Measurements from ENCODE around the gene STX1B. TPM values are rescaled to one million over a fixed set of nuclear protein-coding genes. Genes with fewer than 3 reads are reported as not detected.
A peak's percentile ranks its signal among the peaks of the same experiment; 100 is the strongest.

Gene STX1B
- total and polyA plus RNA-seq, 2 donors (not counting 3 experiments of a cell fraction or from before 2014, with no cell fraction given): 0.11 to 0.14 TPM

DNA sequence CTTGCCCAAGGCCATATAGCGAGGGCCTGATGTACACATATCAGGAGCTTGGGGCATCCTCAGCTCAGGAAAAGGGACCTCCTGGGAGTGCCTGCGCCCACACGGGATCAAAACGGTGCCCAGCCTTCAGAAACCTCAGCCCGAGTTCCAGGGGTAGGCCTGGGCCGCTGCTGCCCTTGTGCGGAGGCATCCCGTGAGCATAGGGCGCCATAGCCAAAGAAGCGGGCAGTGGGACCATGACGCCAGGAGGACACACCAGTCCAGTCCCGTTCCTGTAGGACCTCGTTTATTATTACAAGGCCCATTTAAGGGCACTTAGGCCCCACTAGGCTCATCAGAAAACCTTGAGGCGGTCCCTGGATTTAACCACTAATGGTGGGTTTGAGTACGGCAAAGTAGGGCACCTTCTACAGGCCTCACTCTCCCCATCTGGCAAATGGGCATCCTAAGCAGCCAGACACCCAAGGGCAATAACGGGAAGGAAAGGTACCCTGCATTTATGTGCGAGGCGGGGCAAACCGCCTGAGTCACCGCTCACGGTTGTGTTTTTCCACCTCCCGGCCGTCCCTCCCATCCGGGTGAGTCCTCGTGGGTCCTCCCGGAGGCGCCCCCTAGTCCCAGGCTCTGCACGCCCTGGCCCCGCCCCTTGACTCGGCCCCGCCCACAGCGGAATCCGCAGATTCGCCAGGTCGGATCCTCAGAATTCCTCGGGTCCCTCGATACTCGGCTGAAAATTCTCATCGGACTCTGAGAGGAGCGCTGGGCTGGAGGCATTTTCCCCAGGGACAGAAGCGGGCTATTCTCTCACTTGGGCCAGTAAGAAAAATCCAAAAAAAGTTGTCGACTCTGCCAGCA is 53.6 kb downstream of the STX1B start:
- intact Hi-C loops (cut with micrococcal nuclease): loop anchor here (1.0 kb wide), 4 partner anchors 8 to 137 kb away; partner anchors contain the start of genes FBXL19, ORAI3, STX4 and VKORC1
- dilution Hi-C loops (cut with MboI; ENCODE audit: extremely low pct_ligation_motif_present, low sequenced_read_pairs): no loop called here
- H3K4me3 ChIP-seq (replicated peaks in 1 of 3; ENCODE audit: insufficient read depth in 1 of 3, low read depth in 1 of 3, low read length in 3 of 3): peak overlapping the region; percentile 60 to 71 (median 67)
- peak; percentile 89 for DNase-seq (ENCODE audit: low read depth, low spot score)
- no peak for FAIRE-seq
- no peaks in the 10 kb centered on the region for H3K9me1 ChIP-seq (replicated peaks; ENCODE audit: control insufficient read depth, extremely low read depth, insufficient read depth, low read length)
- ChIA-PET POLR2A (no interaction called here), CTCF (interaction anchor here (0.7 to 1.0 kb wide), 2 partner anchors 28 to 912 kb away, joined by 3 to 4 read pairs; partner anchors contain the start of gene HSD3B7)
- H3K9me3 ChIP-seq (replicated peaks; ENCODE audit: control insufficient read depth, insufficient read depth, low read length): no peaks in the 10 kb centered on the region
- H3K27ac ChIP-seq (ENCODE audit: insufficient read depth, low read depth, low read length): peak overlapping the region; percentile 100
- H3K79me2 ChIP-seq (ENCODE audit: control insufficient read depth, insufficient read depth, low read length): peaks cover 14% of the 10 kb centered on the region
- no peaks in the 10 kb centered on the region for H3K27me3 ChIP-seq (ENCODE audit: control insufficient read depth in 2 of 2, insufficient read depth in 2 of 2, low read length in 2 of 2)
- H2AFZ ChIP-seq (ENCODE audit: low read depth, low read length): peak overlapping the region; percentile 69
- peaks cover 12% of the 10 kb centered on the region for H3K4me1 ChIP-seq (ENCODE audit: control insufficient read depth, extremely low read depth, insufficient read depth, low read length)
- TF ChIP-seq, protein P1, sequence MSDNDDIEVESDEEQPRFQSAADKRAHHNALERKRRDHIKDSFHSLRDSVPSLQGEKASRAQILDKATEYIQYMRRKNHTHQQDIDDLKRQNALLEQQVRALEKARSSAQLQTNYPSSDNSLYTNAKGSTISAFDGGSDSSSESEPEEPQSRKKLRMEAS (IDR thresholded peaks at IDR 0.05; ENCODE audit: insufficient read depth, insufficient read length): no peak
- TF ChIP-seq FOS (IDR thresholded peaks at IDR 0.05; ENCODE audit: borderline replicate concordance, insufficient read depth, low read length) (peak; percentile 48), POLR2AphosphoS5 (IDR thresholded peaks at IDR 0.05; ENCODE audit: insufficient read depth, low read depth, low read length) (no peak), MYC (IDR thresholded peaks at IDR 0.05; ENCODE audit: low read depth, low read length) (no peak), JUN (IDR thresholded peaks at IDR 0.05; ENCODE audit: borderline replicate concordance, insufficient read depth, insufficient read length, low read depth) (no peak), POLR2A (IDR thresholded peaks at IDR 0.05; ENCODE audit: low read depth, low read length) (no peak)
- TF ChIP-seq, protein P2, sequence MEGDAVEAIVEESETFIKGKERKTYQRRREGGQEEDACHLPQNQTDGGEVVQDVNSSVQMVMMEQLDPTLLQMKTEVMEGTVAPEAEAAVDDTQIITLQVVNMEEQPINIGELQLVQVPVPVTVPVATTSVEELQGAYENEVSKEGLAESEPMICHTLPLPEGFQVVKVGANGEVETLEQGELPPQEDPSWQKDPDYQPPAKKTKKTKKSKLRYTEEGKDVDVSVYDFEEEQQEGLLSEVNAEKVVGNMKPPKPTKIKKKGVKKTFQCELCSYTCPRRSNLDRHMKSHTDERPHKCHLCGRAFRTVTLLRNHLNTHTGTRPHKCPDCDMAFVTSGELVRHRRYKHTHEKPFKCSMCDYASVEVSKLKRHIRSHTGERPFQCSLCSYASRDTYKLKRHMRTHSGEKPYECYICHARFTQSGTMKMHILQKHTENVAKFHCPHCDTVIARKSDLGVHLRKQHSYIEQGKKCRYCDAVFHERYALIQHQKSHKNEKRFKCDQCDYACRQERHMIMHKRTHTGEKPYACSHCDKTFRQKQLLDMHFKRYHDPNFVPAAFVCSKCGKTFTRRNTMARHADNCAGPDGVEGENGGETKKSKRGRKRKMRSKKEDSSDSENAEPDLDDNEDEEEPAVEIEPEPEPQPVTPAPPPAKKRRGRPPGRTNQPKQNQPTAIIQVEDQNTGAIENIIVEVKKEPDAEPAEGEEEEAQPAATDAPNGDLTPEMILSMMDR (IDR thresholded peaks at IDR 0.05; ENCODE audit: extremely low read depth in 1 of 2, insufficient read depth in 1 of 2, low read depth in 1 of 2, low read length in 2 of 2): peak in 1 of 2 donors; percentile 46
- peak overlapping the region; percentile 97 for H3K9ac ChIP-seq (replicated peaks; ENCODE audit: extremely low read depth, insufficient read depth, low read length)
- TSS peak; percentile 73 for BruUV-seq (replicated peaks)
- H3K4me2 ChIP-seq (ENCODE audit: insufficient read depth, low read length): peak overlapping the region; percentile 75
- H4K20me1 ChIP-seq (replicated peaks; ENCODE audit: control insufficient read depth, extremely low read depth, insufficient read depth, low read length): no peaks in the 10 kb centered on the region
- peaks cover 16 to 18% of the 10 kb centered on the region in 2 experiments for H3K36me3 ChIP-seq (ENCODE audit: control insufficient read depth in 2 of 2, extremely low read depth in 1 of 2, insufficient read depth in 2 of 2, low read length in 2 of 2)

All from endothelial cell of umbilical vein (primary cell).